HEK293T (cell line): ENCODE data around the gene TSPAN1.

Experiments
- ELF4 ChIP-seq: fragments of 450-650 bp; IDR thresholded peaks from 2 replicates; pipeline ENCODE4 v1.6.1; 2017; ENCODE audit warnings: antibody characterized with exemption
- FOXK2 ChIP-seq: fragments of 450-650 bp; IDR thresholded peaks from 2 replicates; pipeline ENCODE4 v1.6.1; 2016; ENCODE audit warnings: mild to moderate bottlenecking
- FOXM1 ChIP-seq: fragments of 450-650 bp; IDR thresholded peaks from 2 replicates; pipeline ENCODE4 v1.6.1; 2017; ENCODE audit warnings: mild to moderate bottlenecking, borderline replicate concordance
- HDGF ChIP-seq: fragments of 450-650 bp; IDR thresholded peaks from 2 replicates; pipeline ENCODE4 v1.6.1; 2017; ENCODE audit warnings: antibody characterized with exemption, borderline replicate concordance
- L3MBTL2 ChIP-seq: fragments of 450-650 bp; conservative IDR thresholded peaks from 2 replicates; pipeline ENCODE4 v1.6.1; 2016; ENCODE audit warnings: mild to moderate bottlenecking
- LEF1 ChIP-seq: fragments of 450-650 bp; IDR thresholded peaks from 2 replicates; pipeline ENCODE4 v1.6.1; 2017; ENCODE audit warnings: mild to moderate bottlenecking, borderline replicate concordance
- SP1 ChIP-seq: fragments of 450-650 bp; IDR thresholded peaks from 2 replicates; pipeline ENCODE4 v1.6.1; 2017
- SUZ12 ChIP-seq: fragments of 450-650 bp; IDR thresholded peaks from 2 replicates; pipeline ENCODE4 v1.6.1; 2016; ENCODE audit warnings: mild to moderate bottlenecking
- TARDBP ChIP-seq: fragments of 450-650 bp; IDR thresholded peaks from 2 replicates; pipeline ENCODE4 v1.6.1; 2016
- ZNF384 ChIP-seq: fragments of 450-650 bp; IDR thresholded peaks from 2 replicates; pipeline ENCODE4 v1.6.1; 2016
- TF ChIP-seq, protein P1 (sequence below): fragments of 450-650 bp; IDR thresholded peaks from 2 replicates; pipeline ENCODE4 v1.6.1; 2016

DNA sequence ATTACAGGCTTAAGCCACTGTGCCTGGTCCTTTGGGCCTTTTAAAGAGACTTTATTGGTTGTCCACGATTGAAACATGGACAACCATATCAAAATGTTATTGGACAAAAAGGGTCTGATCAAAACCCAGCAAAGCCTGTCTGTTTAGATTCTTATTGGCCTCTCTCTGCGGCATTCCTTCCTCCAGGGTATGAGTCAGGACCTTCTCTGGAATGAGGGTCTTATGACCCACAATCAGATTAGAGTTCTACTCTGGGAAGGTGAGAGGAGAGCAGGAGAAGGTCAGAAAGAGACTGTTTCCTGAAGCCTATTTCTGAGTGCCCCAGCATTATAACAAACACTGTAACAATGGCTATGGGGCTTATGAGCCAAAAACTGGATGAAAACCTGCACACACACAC lies 36.2 kb downstream of the TSPAN1 start:
- TF ChIP-seq SP1 (no peak), FOXM1 (no peak), LEF1 (no peak), TARDBP (no peak), HDGF (no peak), FOXK2 (no peak), ZNF384 (no peak), L3MBTL2 (no peak), ELF4 (no peak), SUZ12 (no peak)
- TF ChIP-seq, protein P1, sequence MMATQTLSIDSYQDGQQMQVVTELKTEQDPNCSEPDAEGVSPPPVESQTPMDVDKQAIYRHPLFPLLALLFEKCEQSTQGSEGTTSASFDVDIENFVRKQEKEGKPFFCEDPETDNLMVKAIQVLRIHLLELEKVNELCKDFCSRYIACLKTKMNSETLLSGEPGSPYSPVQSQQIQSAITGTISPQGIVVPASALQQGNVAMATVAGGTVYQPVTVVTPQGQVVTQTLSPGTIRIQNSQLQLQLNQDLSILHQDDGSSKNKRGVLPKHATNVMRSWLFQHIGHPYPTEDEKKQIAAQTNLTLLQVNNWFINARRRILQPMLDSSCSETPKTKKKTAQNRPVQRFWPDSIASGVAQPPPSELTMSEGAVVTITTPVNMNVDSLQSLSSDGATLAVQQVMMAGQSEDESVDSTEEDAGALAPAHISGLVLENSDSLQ: no peak
